SW 1271 (cell line): ENCODE results near the gene ST6GALNAC6.
"Not testable (repeated sequence)": the region's sequence is repeated elsewhere in the genome, so short reads cannot be mapped to it uniquely, and the experiment has no call there.

Experiments used
- DNase-seq, 2 experiments: peaks; one replicate each; lab custom pipeline; 2025; lab: John Stamatoyannopoulos, UW

The ST6GALNAC6 gene

DNA sequence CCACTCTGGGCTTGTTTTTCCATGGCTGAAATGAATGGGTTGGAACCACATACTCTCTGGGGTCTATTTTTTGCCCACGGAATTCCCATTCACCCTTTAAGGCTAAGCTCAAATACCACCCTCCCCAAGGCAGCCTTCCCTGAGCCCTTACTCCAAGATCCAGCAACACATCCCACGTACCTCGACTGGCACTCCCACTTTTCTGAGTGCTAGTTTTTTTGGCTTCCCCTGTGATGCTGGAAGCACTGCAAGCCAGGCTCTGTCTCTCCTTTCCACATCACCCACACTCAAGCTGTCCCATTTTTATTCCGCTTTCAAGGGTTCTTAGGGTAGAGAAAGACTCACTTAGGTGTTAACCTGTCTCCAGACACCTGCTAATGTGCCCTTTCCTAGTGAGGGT lies 6.0 kb downstream of the ST6GALNAC6 start:
- no peak for DNase-seq

DNA sequence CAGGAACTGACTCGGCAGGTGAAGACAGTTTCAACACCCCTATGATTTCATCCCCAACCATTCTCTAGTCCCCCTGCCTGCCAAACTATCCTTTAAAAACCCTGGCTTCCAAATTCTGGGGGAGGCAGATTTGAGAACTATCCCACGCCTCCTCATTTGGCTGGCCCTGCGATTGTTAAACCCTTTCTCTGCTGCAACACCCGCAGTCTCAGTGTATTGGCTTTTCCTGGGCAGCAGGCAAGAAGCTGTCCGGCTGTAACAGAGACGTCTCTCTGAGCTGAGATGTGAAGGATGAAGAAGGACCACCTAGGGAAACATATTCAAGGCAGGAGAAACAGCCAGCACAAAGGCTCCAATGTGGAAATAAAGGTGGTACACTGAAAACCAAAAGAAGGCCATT lies 6.6 kb downstream of the ST6GALNAC6 start:
- no peak for DNase-seq

DNA sequence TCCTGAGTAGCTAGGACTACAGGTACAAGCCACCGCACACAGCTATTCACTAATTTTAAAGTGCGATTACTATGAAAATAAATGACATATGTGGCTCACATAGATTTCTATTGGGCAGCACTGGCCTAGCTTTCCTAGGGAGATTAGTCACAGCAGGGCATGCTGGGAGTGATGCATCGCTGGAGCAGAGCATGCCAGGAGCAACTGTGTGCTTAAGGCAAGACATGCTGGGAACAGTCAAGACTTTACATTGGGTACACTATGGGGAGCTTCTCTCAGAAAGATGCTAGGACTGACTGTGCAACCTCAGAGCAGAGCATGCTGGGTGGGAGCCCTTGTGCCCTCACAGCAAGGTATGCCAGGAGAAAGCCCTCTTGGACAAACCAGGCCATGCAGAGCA lies 9.3 kb downstream of the ST6GALNAC6 start:
- no peak for DNase-seq

DNA sequence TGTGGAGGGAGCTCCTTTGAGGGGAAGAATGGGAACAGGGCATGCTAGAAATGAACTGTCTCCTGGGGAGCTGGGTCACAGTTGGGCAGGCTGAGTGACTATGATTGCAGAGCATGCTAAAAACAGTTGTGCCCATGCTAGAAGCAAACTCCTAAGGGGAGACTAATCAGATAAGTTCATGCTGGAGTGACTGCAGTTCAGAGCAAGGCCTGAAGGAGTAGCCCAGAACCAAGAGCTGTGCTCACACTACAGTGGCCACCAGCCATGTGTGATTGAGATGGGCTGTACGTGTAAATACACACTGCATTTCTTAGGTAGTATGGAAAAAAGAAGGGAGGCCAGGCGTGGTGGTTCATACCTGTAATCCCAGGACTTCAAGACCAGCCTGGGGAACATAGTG lies 11.6 kb downstream of the ST6GALNAC6 start:
- peak in 1 of 2 experiments; percentile 24 for DNase-seq

DNA sequence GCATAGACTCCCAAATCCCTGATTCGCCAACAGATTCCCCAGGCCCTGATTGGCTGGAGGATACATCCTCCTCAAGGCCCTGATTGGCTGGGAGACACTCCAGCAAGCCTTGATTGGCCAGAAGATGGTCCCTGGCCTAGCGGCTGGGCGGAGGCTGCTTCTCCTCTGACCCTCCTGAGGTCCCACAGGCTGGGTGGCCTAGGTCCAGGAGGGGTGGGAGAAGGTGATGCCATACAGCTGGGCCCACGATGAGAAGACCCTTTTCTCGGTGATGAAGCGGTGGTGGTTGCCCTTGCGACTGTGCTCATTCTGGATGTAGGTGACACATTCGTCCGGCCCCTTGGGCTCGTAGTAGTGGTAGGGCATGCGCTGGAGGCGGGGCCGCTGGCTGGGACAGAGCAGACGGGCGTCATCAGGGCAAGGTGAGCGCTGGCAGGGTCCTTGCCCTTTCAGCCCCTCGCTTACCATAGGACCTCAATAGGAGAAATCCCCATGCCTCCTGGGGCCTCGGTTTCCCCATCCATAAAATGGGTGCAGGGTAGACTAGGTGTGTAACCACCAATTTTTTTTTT lies 12.9 kb downstream of the ST6GALNAC6 start:
- no peak for DNase-seq

DNA sequence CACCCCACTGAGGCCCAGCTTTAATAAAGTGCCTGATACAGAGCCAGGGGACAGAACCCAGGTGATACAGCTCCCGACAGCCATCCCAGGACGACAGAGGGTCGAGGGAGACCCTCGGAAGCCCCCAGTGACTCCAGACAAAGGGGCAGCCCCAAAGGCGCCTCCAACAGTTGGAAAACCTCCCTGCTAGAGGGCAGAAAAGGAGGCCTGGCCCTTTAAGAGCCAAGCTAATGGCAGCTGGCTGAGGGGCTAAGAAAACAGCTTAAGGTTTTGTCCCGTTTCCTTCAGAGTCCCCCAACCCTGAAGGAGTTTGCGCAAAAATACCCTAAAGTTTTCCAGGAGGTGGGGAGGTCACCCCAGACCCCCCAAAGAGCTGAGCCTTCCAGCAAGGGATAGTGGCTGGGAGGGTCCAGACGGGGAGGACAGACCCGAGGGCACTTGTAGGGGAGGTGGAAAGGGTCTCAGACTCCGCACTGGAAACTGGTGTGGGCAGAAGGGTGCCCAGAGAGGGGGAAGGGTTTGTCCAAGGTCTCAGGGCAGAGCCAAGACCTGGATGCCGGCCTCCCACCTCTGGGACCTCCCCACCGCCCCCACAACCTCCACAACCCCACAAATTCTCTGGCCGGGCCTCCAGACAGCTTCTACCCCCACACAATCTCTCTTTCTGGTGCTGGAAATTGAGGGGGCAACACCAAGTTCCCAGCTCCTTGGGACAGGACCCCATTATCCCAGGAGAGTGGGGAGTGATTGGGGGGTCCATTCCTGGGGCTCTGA lies 13.7 kb downstream of the ST6GALNAC6 start:
- no peak for DNase-seq

DNA sequence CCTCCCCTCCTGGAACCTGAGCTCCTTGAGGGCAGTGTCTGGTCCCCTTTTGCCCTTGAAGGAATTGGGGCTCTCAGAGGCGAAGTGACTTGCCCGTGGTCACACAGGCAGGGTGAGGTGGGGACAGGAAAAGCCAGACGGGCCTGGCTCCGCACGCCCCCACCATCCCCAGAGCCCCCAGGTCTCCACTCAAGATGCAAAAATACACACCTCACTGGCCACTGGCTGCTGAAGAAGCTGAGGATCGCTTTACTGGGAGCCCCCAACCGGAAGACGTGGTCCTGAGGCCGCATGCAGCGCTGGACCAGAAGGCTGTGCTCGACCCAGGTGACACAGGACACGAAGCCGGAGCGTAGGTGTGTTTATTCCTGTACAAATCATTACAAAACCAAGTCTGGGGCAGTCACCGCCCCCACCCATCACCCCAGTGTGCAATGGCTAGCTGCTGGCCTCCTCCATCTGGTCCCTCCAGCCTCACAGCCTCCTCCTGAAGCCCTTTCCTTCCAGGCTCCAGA lies 14.4 kb downstream of the ST6GALNAC6 start:
- no peak for DNase-seq

DNA sequence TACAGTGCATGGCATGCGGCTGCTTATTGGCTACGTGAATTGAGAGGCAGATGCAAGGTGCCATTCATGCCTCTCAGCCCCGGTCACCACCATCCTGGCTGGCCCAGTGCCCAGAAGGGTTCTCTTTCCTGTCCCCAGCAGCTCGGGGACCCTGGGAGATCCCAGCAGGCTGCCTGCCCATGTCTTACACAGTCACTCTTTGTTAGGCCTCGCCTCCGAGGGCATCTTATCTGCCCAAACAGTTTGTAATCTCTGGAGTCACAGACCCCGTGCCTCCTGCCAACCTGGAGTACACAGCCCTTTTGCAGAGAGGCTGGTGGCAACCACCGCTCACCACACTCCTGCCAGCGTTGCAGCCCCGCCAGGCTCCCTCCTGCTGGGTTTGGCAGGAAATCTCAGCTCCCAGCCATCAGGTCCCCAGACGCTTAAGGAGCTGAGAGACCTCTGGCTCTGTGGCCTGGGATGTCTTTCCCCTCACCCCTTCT lies 14.9 kb downstream of the ST6GALNAC6 start:
- no peak for DNase-seq

DNA sequence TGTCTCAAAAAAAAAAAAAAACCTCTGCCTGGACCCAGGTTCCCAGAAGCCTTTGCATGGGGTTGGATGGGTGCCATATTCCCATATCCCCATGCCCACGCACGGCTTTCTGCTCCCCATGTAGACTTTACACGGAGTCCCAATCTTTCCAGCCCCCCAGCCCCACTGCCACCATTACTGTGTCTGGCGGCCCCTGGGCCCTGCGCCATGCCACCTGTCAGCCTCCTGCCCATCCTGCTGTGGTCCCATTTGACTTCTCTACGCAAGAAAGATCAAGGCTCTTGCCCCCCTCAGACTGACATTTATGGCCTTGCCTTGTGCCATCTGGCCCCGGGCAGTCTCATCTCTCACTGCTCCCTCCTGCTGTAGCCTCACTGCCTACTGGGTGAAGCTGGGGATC lies 15.4 kb downstream of the ST6GALNAC6 start:
- no peak for DNase-seq

DNA sequence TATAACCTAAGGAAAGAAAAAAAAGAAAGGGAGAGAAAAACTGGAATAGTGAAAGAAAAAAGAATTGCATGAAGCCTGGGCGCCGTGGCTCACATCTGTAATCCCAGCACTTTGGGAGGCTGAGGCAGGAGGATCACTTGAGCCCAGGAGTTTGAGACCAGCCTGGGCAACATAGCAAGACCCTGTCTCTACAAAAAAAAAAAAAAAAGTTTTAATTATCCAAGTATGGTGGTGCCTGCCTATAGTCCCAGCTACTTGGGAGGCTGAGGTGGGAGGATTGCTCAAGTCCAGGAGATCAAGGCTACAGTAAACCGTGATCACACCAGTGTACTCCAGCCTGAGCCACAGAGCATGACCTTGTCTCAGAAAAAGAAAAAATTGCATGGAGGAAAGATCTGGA lies 17.7 kb downstream of the ST6GALNAC6 start:
- not testable (repeated sequence) for DNase-seq

DNA sequence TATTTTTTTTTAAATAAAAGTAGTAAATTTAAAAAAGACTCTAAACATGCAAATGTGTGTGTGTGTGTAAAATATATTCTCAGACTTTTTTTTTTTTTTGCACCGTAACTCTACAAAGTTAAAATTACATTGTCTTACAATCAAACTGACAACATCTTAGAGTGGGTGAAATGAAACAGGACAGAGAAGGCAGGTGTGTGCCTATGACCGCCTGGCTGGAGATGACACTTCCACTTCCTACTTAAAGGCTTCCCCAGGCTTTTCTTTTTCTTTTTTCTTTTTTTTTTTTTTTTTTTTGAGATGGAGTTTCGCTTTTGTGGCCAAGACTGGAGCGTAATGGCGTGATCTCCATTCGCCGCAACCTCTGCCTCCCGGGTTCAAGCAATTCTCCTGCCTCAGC lies 19.3 kb downstream of the ST6GALNAC6 start:
- DNase-seq = no peak

DNA sequence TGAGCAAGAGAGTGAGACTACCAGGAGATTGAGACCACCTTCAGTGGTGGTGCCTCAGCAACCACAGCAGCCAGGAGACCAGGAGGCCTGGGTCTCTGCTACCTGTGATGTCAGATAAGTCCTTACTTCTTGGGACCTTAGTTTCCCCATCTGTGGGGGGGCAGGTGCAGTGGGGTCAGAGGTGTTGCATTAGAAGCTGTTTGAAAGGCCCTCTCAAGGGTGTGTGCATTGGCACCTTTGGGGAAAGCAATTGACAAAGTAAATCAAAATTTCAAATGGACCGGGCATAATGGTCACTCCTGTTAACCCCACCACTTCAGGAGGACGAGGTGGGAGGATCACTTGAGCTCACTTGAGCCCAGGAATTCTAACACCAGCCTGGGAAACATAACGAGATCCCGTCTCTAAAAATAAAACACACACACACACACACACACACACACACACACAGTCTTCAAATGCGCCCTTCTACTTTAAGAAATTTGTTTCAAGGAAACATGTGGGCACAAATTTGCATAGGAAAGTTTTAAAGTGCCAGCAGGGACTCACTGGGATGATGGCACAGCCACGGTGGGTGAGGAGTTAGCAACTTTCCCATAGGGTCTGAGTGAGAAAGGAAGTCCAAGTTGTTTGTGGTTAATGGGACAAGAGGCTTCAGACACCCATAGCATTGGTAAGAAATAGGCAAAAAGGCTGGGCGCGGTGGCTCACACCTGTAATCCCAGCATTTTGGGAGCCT lies 20.6 kb downstream of the ST6GALNAC6 start:
- no peak for DNase-seq

DNA sequence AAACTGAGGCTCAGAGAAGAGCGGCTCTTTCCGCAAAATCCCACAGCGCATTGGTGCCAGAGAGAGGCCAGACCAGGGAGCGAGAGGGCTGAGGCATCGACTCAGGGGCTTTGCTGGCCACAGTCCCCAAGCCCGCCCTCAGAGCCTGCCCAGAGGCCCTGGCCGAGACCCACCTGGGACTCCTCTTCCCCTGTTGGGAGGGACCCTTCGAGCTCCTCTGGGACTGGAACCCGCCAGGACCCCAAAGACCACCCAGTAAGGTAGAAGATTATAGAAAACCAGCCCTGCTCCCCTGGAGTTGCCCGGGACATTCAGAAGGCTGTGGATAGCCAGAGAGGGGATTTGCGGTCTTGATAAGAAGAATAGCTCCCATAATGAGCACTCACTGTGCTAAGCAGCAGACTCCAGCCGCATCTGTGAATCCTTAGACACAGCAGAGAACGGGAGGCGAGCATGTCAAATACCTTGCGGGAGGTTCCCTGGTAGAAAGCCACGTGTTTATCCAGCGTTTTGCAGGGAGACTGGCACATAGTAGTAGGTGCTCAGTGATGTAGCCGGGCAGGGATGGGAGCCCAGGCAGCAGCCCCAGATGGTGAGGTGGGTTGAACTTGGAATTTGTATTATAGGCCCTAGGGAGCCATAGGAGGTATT lies 21.3 kb downstream of the ST6GALNAC6 start:
- no peak for DNase-seq

DNA sequence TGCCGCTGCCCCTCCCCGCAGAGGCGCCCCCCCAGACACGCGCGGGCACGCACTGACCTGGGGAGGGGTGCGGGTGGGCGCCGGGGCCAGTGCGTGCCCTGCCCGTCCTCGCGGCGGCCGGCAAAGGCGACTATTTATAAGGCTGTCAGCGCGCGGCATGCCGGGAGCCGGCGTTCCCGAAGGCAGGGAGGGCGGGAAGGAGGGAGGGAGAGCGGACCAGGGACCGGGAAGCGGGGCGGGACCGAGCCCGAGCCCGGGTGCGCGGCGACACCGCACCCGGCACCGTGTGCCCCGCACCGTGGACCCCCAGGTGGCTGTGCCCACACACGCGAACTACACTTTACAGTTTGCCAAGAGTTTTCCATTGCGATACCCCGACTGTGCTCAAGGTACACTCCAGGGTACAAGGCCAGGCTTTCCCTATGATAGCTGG lies 21.8 kb downstream of the ST6GALNAC6 start, which contains the start of gene AK1:
Gene AK1 (minus strand): TSS at position 110 of the 433 bp plus-strand sequence. CDS start 3,058 bp downstream, outside the sequence.
- peak in 1 of 2 experiments; percentile 56 for DNase-seq

DNA sequence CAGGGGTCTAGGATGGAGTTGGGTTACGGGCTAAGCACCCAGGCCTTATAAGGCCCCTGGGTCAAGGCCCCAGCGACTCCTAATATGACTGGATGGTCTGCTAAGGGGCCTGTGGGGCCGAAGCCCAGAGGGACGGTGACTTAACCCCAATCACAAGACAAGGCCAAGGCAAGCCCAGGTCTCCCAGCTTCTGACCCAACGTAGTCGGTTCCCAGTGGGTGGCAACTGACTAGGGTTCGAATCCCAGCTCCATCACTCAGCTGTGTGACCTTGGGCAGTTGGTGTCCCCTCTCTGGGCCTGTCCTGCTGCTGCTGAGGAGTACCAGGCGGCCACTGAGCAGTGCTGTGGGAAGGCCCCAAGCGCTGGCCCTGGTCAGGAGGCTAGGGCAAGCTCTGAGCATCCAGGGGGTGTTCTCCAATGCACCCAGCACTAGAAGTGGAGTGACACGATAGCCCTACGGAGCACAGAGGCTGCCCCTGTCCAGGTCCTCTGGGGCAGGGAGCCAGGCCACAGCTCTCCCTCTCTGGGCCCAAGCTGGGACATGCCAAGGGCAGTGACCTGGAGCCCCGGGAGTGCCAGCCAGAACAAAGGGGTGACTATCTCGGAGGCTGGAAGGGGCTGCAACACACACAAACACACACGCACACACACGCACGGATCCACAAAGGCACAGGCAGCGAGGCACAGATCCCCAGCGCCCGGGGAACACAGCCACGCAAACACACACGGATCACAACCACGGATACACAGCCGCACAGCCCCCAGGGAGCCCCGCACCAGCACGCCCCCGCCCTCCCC lies 22.4 kb downstream of the ST6GALNAC6 start:
- no peak for DNase-seq

DNA sequence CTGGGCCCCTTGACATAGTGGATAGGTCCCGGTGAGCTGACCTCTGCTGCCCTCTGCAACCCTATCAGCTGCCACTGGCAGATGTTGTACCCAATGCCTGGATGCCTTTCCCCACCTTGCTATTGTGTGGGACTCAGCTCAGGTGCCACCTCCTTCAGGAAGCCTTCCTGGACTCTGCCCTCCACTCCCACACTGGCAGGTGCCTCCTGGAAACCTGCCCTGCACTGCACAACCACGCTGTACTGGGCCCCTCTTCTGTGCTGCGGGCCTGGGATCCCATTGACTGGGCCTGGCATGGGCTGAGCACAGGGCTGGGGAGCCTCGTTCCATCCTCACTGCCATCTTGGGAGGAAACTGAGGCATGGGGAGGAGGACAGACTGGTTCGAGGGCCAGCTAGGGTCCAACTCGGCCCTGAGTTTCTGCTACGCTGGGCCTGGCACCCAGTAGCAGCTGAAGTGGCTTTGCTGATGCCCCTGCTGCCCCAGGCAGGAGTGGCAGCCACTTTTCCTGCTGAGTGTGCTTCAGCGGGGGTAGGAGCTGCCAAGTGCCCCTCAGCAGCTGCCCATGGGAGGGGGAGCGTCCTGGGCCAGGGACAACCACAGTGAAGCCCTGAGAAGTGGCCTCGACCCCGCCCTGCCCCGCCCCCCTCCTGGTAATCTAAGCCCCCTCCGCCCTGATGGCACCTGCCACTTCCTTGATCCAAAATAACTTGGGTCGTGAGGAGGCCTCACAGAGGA lies 23.2 kb downstream of the ST6GALNAC6 start:
- no peak for DNase-seq

DNA sequence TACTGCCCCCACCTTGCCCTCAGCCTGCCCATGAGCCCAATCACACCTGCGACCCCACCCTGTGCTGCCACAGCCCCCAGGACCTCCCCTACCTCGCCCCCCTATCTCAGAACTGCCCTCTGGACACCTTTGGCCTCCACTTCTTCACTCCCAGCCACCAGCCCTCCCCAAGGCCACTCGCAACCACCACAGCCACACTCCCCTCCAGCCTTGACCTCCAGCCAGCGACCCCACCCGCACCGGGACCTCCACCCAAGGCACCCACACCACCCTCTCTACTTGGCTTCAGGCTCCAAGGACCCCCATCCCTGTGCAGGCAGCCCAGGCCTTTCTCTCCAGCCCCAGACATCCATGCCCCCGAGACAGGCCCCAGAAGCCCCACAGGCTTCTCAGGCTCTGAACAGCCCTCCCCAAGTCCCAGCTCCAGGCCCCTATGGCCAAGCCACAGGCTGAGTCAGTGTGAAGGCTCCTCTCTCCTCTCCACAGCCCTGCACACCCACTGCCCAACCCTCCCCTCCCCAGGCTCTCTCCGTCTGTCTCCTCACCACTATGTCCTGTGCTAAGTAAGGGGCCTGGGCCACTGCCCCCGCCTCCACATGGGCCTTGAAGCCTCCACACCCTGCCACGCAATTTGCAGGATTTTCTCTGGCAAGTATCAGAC lies 24.0 kb downstream of the ST6GALNAC6 start:
- no peak for DNase-seq

DNA sequence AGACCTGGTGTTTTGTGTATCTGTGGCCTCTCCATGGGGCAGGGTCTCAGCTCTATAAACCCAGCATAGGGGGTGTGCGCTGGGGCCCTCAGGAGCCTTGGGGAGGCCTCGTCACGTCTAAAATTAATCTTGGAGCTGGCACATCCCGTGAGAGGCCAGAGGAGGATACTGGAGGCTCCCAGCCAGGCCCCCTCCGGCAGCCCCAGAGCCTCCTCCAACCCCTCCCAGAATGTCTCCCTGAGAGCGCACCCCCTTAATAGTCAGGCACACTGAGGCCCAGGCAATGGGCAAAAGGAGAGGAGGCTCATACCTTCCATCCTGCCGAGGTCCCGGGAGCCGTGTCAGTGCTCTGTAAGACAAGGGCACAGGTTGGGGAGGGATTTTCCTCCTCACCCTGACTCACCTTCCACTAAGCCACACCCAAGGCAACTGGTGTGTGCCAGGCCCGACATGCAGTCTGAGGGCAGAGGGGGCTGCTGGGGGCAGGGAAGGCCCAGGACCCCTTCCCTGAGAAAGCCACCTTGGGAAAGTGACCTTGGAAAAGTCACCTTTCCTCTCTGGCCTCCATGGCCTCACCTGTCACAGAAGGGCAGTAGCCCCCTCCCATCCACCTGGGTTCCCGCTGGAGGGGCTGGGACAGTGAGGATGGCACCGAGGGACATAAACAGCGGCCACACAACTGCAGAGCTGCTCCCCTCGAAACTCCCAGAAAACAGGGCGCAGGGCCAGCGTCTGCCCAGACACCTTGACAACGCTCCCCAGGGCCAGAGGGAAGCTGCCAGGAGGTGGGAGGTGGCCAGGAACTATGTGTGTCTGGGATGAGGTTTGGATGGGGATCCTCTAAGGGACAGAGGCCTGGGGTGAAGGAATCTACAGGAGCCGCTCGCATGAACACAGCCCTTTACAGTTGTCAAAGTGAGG lies 24.8 kb downstream of the ST6GALNAC6 start:
- DNase-seq = no peak

DNA sequence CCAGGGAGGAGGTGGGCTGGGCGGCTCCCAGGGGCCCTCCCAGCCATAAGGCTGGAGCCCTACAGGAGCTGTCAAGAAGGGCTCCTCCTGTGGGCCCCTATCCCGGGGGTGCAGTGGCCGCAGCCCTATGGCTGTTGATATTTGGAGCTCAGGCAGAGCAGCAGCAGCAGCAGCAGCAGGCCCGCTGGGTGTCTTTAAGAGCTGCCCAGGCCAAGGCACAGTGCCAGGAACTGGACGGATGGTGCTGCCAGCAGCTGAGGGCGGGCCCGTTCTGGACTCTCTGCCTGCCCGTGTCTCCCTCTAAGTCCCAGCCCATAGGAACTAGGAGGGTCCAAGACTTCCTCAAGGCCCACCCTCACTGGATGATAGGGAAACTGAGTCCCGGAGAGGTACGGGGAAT lies 25.5 kb downstream of the ST6GALNAC6 start:
- no peak for DNase-seq
